Sigmoid colon (tissue), 7 donors: ENCODE data around the gene PXMP2. TPM values are rescaled to one million over a fixed set of nuclear protein-coding genes. Genes with fewer than 3 reads are reported as not detected.
"Not testable (repeated sequence)": the region's sequence is repeated elsewhere in the genome, so short reads cannot be mapped to it uniquely, and the experiment has no call there.

Experiments
- DNase-seq: peaks from one replicate; pipeline ENCODE4 v3.0.0-alpha.2; 2019
- H3K27ac ChIP-seq, 4 donors: fragments of 200-600 bp; sonication (generic); one replicate each; pipeline ENCODE4 v1.5.1; 2016 to 2019; ENCODE audit warnings: mild to moderate bottlenecking in 1 of 4
- H3K27me3 ChIP-seq, 3 donors: fragments of 200-600 bp; sonication (generic); one replicate each; pipeline ENCODE4 v1.5.1; 2019; ENCODE audit warnings: mild to moderate bottlenecking in 1 of 3
- H3K36me3 ChIP-seq, 4 donors: fragments of 200-600 bp; sonication (generic); one replicate each; pipeline ENCODE4 v1.5.1; 2016 to 2019
- H3K4me1 ChIP-seq, 4 donors: fragments of 200-600 bp; sonication (generic); one replicate each; pipeline ENCODE4 v1.5.1; 2017 to 2019
- H3K4me3 ChIP-seq, 4 donors: fragments of 200-600 bp; sonication (generic); one replicate each; pipeline ENCODE4 v1.5.1; 2017 to 2019; ENCODE audit warnings: mild to moderate bottlenecking in 2 of 4, moderate library complexity in 1 of 4
- H3K9me3 ChIP-seq, 4 donors: fragments of 200-600 bp in 3 of 4; sonication (generic) in 3 of 4; one replicate each; pipeline versions ENCODE4 v1.5.1 to v1.6.1; 2013 to 2019
- CTCF ChIP-seq, 4 experiments: fragments of 450-650 bp in 3 of 4; fragments of 200-600 bp in 1 of 4; IDR thresholded peaks; one replicate each; pipeline ENCODE4 v1.5.1; 2016 to 2019; ENCODE audit warnings: antibody characterized with exemption in 4 of 4, mild to moderate bottlenecking in 3 of 4, moderate library complexity in 2 of 4
- EP300 ChIP-seq, 4 donors: sonication (generic); formaldehyde crosslinking; IDR thresholded peaks; one replicate each; pipeline ENCODE4 v1.6.1; 2017; ENCODE audit warnings: antibody characterized with exemption in 4 of 4
- POLR2A ChIP-seq, 2 donors: fragments of 450-650 bp; IDR thresholded peaks; one replicate each; pipeline ENCODE4 v1.6.1; 2016; ENCODE audit warnings: antibody characterized with exemption in 2 of 2, mild to moderate bottlenecking in 2 of 2, moderate library complexity in 2 of 2
- POLR2AphosphoS5 ChIP-seq, 4 donors: sonication (generic); formaldehyde crosslinking; IDR thresholded peaks; one replicate each; pipeline ENCODE4 v1.6.1; 2017; ENCODE audit warnings: antibody characterized with exemption in 4 of 4
- WGBS, 2 donors: extraction: QIAGEN DNeasy Blood & Tissue Kit; methylation state at CpG; one replicate each; pipeline ENCODE4 v1.1.7; 2013; 5-methylcytosine and 5-hydroxymethylcytosine counted together
- intact Hi-C: fragments of 100-400 bp; cut with DNase I; formaldehyde crosslinking; loops from one replicate; pipeline ENCODE4 v1.15.1; 2023
- polyA plus RNA-seq, 3 donors: library from polyadenylated mRNA; stranded (reverse); fragments of 200-250 nt; gene quantifications; one replicate each; pipeline ENCODE4 v1.2.3, GENCODE V29; 2013
- total RNA-seq, 4 donors: library from RNA; depleted of rRNA; stranded (reverse); fragments of >200 nt; gene quantifications; one replicate each; pipeline ENCODE4 v1.1.0, GENCODE V29; 2016
- donor health status: healthy with polysubstance abuse.
- donor health status: Bipolar disorder and iron deficiency.
- donor health status: healthy.

Gene PXMP2
- total and polyA plus RNA-seq, 7 donors = 19.4 to 127 (median 43.4) TPM

GRCh38 chr12:132677492-132677891 lies 9.9 kb upstream of the PXMP2 start:
- Histone ChIP-seq H3K4me1 (no peaks in the 10 kb centered on the region), H3K27me3 (no peaks in the 10 kb centered on the region), H3K36me3 (peaks cover 3 to 71% (median 25%) of the 10 kb centered on the region in 4 donors), H3K4me3 (no peak overlapping the region), H3K27ac (no peak overlapping the region), H3K9me3 (no peaks in the 10 kb centered on the region)
- 83 to 90% methylated on average over 9 of the region's 9 CpGs for WGBS, 2 donors
- intact Hi-C loops = no loop called here
- DNase-seq = peak; percentile 17
- TF ChIP-seq POLR2A (IDR thresholded peaks at IDR 0.05) (no peak), POLR2AphosphoS5 (IDR thresholded peaks at IDR 0.05) (no peak), EP300 (IDR thresholded peaks at IDR 0.05) (no peak), CTCF (IDR thresholded peaks at IDR 0.05) (no peak)

GRCh38 chr12:132685400-132685799 lies 2.0 kb upstream of the PXMP2 start:
- no peak for TF ChIP-seq CTCF (IDR thresholded peaks at IDR 0.05)
- Histone ChIP-seq H3K9me3 (no peaks in the 10 kb centered on the region), H3K27me3 (no peaks in the 10 kb centered on the region), H3K4me3 (no peak overlapping the region), H3K36me3 (no peaks in the 10 kb centered on the region), H3K27ac (no peak overlapping the region), H3K4me1 (peaks cover 0 to 26% (median 15%) of the 10 kb centered on the region in 4 donors)
- 71% methylated on average over 5 of the region's 5 CpGs for WGBS, 2 donors
- no peak for DNase-seq
- intact Hi-C loops = loop anchor here (10.0 kb wide), 1 partner anchor 219 kb away; no protein-coding TSS in a partner anchor

GRCh38 chr12:132686825-132687210 lies 569 bp upstream of the PXMP2 start:
- H3K4me3 ChIP-seq = peak overlapping the region; percentile 76 to 95 (median 92)
- peaks cover 0 to 26% (median 15%) of the 10 kb centered on the region in 4 donors for H3K4me1 ChIP-seq
- peaks cover 0 to 4% (median 0%) of the 10 kb centered on the region in 4 donors for H3K36me3 ChIP-seq
- WGBS, 2 donors = 1% methylated on average over 55 of the region's 55 CpGs
- no peak for DNase-seq
- no peaks in the 10 kb centered on the region for H3K9me3 ChIP-seq
- H3K27me3 ChIP-seq = no peaks in the 10 kb centered on the region
- H3K27ac ChIP-seq = peak overlapping the region; percentile 67 to 75 (median 70)
- TF ChIP-seq POLR2AphosphoS5 (IDR thresholded peaks at IDR 0.05) = no peak
- intact Hi-C loops = loop anchor here (1.0 to 10.0 kb wide), 2 partner anchors 23 to 218 kb away; partner anchors contain the start of gene PGAM5

- DNase-seq = no peak
- Histone ChIP-seq H3K27ac (no peak overlapping the region), H3K4me3 (no peak overlapping the region), H3K9me3 (no peaks in the 10 kb centered on the region), H3K4me1 (peaks cover 0 to 26% (median 15%) of the 10 kb centered on the region in 4 donors), H3K27me3 (no peaks in the 10 kb centered on the region), H3K36me3 (peaks cover 0 to 4% (median 0%) of the 10 kb centered on the region in 4 donors)
- TF ChIP-seq POLR2AphosphoS5 (IDR thresholded peaks at IDR 0.05) (no peak), EP300 (IDR thresholded peaks at IDR 0.05) (no peak), CTCF (IDR thresholded peaks at IDR 0.05) (no peak), POLR2A (IDR thresholded peaks at IDR 0.05) (no peak)
- intact Hi-C loops = loop anchor here (10.0 kb wide), 1 partner anchor 216 kb away; no protein-coding TSS in a partner anchor
- 15 to 67% methylated on average over 18 of the region's 18 CpGs for WGBS, 2 donors
These were observed 1.8 kb downstream of the PXMP2 start for GRCh38 chr12:132689227-132689626.

- TF ChIP-seq EP300 (IDR thresholded peaks at IDR 0.05) = no peak
- intact Hi-C loops = no loop called here
- Histone ChIP-seq H3K4me1 (peaks cover 0 to 26% (median 15%) of the 10 kb centered on the region in 4 donors), H3K9me3 (no peaks in the 10 kb centered on the region), H3K27ac (no peak overlapping the region), H3K36me3 (peaks cover 0 to 4% (median 0%) of the 10 kb centered on the region in 4 donors), H3K27me3 (no peaks in the 10 kb centered on the region), H3K4me3 (no peak overlapping the region)
- no peak for DNase-seq
- 86 to 94% methylated on average over 9 of the region's 9 CpGs for WGBS, 2 donors
These were observed 2.7 kb downstream of the PXMP2 start for GRCh38 chr12:132690112-132690511.

GRCh38 chr12:132692030-132692429 lies 4.6 kb downstream of the PXMP2 start:
- 96 to 98% methylated on average over 3 of the region's 3 CpGs for WGBS, 2 donors

GRCh38 chr12:132694888-132695287 lies 7.5 kb downstream of the PXMP2 start:
- DNase-seq, H3K4me1 ChIP-seq, H3K27me3 ChIP-seq, intact Hi-C loops, H3K4me3 ChIP-seq, H3K9me3 ChIP-seq, H3K27ac ChIP-seq: not testable (repeated sequence)
- peaks cover 0 to 42% (median 5%) of the 10 kb centered on the region in 4 donors for H3K36me3 ChIP-seq
- 96 to 99% methylated on average over 3 of the region's 3 CpGs for WGBS, 2 donors

More at GRCh38 chr12:132692030-132692429, 4.6 kb downstream of the PXMP2 start:
- Histone ChIP-seq H3K36me3 (peaks cover 0 to 18% (median 5%) of the 10 kb centered on the region in 4 donors), H3K4me1 (peaks cover 0 to 13% (median 2%) of the 10 kb centered on the region in 4 donors)
- H3K27me3 ChIP-seq, H3K9me3 ChIP-seq, intact Hi-C loops, H3K27ac ChIP-seq, DNase-seq, H3K4me3 ChIP-seq: not testable (repeated sequence)
